ENCODE measurements around the gene ACAP2.

The ACAP2 gene

GRCh38 chr3:195239121-195239520, 203.7 kb downstream of the ACAP2 start:
- no peak overlapping the region for H3K9ac ChIP-seq
- no peaks in the 10 kb centered on the region for H3K27me3 ChIP-seq (ENCODE audit: insufficient read depth, low read depth)
- H3K79me2 ChIP-seq (ENCODE audit: insufficient read depth, low read depth) = no peaks in the 10 kb centered on the region
- no peaks in the 10 kb centered on the region for H4K20me1 ChIP-seq (ENCODE audit: insufficient read depth)
- H2AFZ ChIP-seq (ENCODE audit: low read depth) = no peak overlapping the region
- no peak overlapping the region for H3K4me2 ChIP-seq
- H3K4me3 ChIP-seq (IDR thresholded peaks at IDR 0.05; ENCODE audit: insufficient read depth, low read depth, low read length) = no peak overlapping the region
- no peak for TF ChIP-seq CTCF (conservative IDR thresholded peaks at IDR 0.05; ENCODE audit: low read depth, low read length)
- H3K36me3 ChIP-seq (ENCODE audit: insufficient read depth) = no peaks in the 10 kb centered on the region
- H3K4me1 ChIP-seq (ENCODE audit: low read depth, poor library complexity, severe bottlenecking) = no peaks in the 10 kb centered on the region
- H3K27ac ChIP-seq = no peak overlapping the region

GRCh38 chr3:195238586-195239118, 204.2 kb downstream of the ACAP2 start:
- Histone ChIP-seq H3K36me3 (ENCODE audit: insufficient read depth) (no peaks in the 10 kb centered on the region), H3K79me2 (ENCODE audit: insufficient read depth, low read depth) (no peaks in the 10 kb centered on the region), H3K27me3 (ENCODE audit: insufficient read depth, low read depth) (no peaks in the 10 kb centered on the region), H2AFZ (ENCODE audit: low read depth) (no peak overlapping the region), H3K9ac (no peak overlapping the region), H3K27ac (no peak overlapping the region), H4K20me1 (ENCODE audit: insufficient read depth) (no peaks in the 10 kb centered on the region), H3K4me2 (no peak overlapping the region), H3K4me3 (IDR thresholded peaks at IDR 0.05; ENCODE audit: insufficient read depth, low read depth, low read length) (no peak overlapping the region), H3K4me1 (ENCODE audit: low read depth, poor library complexity, severe bottlenecking) (no peaks in the 10 kb centered on the region)
- no peak for TF ChIP-seq CTCF (conservative IDR thresholded peaks at IDR 0.05; ENCODE audit: low read depth, low read length)

GRCh38 chr3:195238081-195238571, 204.7 kb downstream of the ACAP2 start:
- Histone ChIP-seq H3K36me3 (ENCODE audit: insufficient read depth) (no peaks in the 10 kb centered on the region), H2AFZ (ENCODE audit: low read depth) (no peak overlapping the region), H3K27me3 (ENCODE audit: insufficient read depth, low read depth) (no peaks in the 10 kb centered on the region), H4K20me1 (ENCODE audit: insufficient read depth) (no peaks in the 10 kb centered on the region), H3K4me1 (ENCODE audit: low read depth, poor library complexity, severe bottlenecking) (no peaks in the 10 kb centered on the region), H3K9ac (no peak overlapping the region), H3K79me2 (ENCODE audit: insufficient read depth, low read depth) (no peaks in the 10 kb centered on the region), H3K4me2 (no peak overlapping the region), H3K4me3 (IDR thresholded peaks at IDR 0.05; ENCODE audit: insufficient read depth, low read depth, low read length) (no peak overlapping the region), H3K27ac (no peak overlapping the region)
- TF ChIP-seq CTCF (conservative IDR thresholded peaks at IDR 0.05; ENCODE audit: low read depth, low read length) = no peak

- H3K36me3 ChIP-seq (ENCODE audit: insufficient read depth) = no peaks in the 10 kb centered on the region
- H3K4me3 ChIP-seq (IDR thresholded peaks at IDR 0.05; ENCODE audit: insufficient read depth, low read depth, low read length) = no peak overlapping the region
- no peak overlapping the region for H3K4me2 ChIP-seq
- no peaks in the 10 kb centered on the region for H3K79me2 ChIP-seq (ENCODE audit: insufficient read depth, low read depth)
- H4K20me1 ChIP-seq (ENCODE audit: insufficient read depth) = no peaks in the 10 kb centered on the region
- H3K4me1 ChIP-seq (ENCODE audit: low read depth, poor library complexity, severe bottlenecking) = no peaks in the 10 kb centered on the region
- no peak overlapping the region for H2AFZ ChIP-seq (ENCODE audit: low read depth)
- no peak overlapping the region for H3K9ac ChIP-seq
- H3K27ac ChIP-seq = no peak overlapping the region
- no peak for TF ChIP-seq CTCF (conservative IDR thresholded peaks at IDR 0.05; ENCODE audit: low read depth, low read length)
- H3K27me3 ChIP-seq (ENCODE audit: insufficient read depth, low read depth) = no peaks in the 10 kb centered on the region
Measured at GRCh38 chr3:195236801-195237570, 205.8 kb downstream of the ACAP2 start.

Measured in KMS-11 (cell line).